HG02973 (cell line): ENCODE results near the gene MDFIC.

Experiments
- ATAC-seq: cut with Tn5 transposase; IDR thresholded peaks from one replicate; pipeline ENCODE4 v1.9.1; 2021; ENCODE audit warnings: moderate library complexity; ENCODE audit not compliant: unreplicated experiment

The MDFIC gene

DNA sequence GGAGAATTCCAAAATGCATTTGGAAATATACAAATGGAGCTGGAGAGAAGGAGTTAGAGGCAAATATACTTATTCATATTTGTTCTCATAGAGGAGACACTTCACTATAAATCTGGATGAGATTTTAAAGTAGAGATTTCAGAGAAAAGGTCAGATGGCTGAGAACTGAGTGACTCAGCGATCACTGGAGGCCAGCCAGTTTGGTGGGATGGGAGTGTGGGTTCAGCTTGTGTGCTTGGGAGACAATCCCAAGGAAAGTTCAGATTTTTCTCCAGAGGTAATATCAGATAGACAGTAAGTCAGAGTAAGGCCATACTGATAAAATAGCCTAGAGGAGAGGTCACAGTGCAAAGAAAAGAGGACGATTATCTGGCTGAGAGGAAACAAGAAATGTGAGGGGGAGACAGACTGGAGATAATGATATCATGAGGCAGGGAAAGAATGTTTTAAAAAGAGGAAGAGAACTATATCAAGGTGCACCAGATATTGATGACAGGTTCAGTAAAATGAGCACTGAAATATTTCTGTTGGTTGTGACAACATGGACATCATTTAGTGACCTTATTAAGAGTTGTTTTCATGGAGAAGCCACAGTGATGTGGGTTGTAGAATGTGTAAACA is 67.0 kb downstream of the MDFIC start:
- ATAC-seq = no peak

DNA sequence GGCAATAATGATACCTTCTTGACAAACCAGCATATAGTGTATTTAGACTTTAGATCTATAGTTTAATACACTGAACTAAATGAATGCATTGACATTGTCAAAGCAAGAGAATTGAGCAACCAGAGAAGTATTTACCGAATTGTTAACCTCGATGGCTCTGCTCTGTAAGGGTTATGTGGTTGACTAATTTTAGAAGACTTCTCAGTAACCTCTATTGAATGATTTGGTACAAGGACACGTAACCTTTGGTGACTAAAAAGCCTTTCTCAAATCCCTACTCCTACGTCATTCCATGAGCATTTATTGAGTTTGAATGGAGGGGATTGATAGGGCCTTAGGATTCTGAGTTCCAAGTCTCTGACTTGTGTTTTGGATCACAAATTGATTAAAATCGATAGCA is 67.6 kb downstream of the MDFIC start:
- no peak for ATAC-seq

DNA sequence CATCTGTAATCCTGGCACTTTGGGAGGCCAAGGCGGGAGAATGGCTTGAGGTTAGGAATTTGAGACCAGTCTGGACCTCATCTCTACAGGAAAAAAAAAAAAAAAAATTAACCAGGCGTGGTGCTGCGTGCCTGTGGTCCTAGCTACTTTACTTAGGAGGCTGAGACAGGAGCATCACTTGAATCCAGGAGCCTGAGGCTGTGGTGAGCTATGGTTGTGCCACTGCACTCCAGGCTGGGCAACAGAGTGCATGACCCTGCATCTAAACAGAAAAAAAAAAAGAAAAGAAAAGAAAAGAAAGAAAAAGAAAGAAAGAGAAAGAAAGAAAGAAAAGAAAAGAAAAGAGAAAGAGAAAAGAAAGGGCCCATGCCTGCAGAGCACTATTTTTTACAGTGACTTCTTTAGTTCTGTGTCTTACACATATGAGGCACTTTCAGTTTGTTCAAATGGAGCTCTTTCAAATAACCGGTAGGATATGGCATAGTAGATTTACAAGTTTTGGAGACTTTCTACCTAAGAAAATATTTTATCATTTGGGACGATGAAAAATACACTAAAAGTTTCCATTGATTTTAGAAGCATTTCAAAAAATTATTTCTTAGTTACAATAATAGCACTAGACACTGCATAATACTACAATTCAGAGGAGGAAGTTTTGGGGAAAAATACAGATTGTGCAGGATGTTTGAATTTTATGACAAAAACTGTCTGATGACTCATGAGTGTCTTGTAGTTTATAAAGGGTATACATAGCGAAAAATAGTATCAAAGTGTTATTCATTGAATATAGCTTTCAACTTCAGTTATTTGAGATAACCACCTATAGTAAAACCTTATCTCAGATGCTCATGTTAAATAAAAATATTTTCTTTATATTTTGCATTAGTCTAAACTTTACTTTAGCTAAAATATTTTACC is 75.9 kb downstream of the MDFIC start:
- no peak for ATAC-seq

DNA sequence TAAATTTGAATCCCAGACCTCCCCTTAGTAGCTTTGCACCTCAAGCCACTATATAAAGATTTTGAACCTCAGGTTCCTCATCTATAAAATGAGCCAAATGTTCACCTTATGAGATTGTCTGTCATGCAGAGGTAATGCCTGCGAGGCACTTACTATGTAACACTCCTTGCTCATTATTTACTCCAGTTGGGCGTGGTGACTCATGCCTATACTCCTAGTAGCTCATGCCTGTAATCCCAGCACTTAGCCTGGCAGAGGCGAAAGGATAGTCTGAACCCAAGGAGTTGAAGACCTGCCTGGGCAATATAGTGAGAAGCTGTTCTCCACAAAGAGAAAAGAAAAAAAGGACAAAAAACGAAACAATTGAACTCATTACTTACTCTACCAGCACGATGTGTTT is 82.2 kb downstream of the MDFIC start:
- no peak for ATAC-seq

DNA sequence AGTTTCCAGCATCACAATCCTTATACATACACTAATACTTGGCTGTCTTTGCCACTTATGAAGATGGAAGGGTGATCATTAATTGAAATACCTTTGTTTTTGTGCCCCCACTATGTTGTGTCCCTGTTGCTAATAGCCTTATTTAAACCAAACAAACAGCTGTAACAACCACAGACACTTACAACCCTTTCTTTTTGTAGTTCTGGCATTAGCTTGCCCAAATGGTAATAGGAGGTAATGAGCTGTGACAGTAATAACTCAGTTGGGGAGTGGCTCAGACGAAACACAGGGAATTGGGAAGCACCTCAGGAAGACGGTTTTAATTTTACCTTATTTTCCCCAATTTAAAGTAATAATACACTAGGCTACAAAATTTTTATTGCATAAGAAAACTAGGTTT is 83.4 kb downstream of the MDFIC start:
- ATAC-seq = no peak

DNA sequence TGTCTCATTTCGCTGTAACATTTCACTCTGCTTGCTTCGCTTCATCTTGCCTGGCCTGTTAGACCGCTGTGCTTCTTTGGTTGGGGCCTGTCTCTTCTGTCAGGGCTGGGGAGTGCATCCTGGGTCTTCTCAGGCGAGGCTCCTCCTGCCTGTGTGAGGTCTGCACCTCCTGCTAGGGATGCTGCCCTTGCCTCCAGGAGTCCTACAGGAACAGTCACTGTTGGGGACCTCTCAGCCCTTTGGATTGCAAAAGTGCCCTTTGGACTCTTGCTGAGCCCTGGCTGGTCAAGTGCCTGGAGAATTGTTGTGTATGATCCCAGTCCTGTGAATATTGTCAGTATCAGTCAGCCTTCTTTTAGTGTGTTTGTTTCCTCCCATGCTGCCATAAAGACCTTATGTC is 84.1 kb downstream of the MDFIC start:
- no peak for ATAC-seq

DNA sequence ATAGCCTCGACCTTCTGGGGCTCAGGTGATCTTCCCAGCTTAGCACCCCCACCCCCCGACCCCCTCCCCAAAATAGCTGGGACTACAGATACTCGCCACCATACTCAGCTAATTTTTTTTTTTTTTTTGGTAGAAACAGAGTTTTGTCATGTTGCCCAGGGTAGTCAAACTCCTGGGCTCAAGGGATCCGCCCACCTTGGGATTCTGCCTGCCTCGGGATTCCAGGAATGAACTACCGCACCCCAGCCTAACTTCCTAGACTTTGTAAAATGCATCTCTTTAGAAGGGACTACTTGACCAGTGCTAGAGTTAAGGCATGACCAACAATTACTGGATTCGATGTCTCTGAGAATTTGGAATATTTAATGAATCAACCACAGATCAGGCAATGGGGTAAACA is 85.9 kb downstream of the MDFIC start:
- no peak for ATAC-seq

DNA sequence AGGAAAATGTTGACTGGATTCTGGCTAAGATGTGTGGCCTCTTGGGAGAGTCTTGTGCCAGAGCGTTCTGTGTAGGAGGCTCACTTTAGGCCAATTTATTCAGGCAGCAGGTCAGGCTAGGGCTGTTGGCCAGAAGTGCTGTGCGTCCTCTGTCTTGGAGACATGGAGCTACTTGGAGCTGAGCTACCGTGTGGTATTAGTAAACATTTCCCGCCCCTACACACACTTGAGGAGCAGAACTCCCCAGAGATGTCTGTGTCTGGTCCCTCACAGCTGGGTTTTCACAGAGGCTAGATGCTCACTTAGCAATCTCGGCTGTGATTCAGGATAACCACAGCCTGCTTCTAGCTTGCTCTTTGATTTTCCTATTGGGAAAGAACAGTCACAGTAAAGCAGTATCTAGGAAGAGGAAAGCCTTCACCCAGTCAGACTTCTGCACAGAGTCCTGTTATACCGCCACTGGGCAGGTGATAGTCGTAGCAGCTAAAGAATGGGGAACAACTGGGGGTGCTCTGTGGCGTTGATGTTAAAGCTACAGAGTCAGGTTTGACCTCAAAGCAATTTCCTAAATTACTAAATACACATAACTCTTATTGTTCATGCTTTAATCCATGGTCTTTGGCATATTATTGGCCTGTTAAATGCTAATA is 86.7 kb downstream of the MDFIC start:
- peak; percentile 44 for ATAC-seq

DNA sequence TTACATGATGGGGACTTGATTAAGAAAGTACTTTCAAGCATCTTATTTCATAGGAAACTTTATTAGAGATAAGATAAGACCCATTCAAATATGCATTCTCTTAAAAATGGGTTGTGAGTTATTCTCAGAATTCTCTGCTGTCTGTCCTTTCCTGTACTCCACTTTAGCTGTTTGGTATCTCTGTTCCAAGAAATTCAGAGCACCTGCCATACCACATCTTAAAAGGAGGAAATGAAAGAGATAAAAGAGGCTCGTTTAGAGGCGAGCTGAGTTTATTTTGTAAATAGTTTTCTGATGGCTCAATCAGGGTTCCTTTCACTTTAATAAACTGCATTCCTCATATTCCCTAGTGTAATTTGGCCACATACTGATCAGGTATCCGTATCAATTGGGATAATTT is 87.2 kb downstream of the MDFIC start:
- peak; percentile 59 for ATAC-seq

DNA sequence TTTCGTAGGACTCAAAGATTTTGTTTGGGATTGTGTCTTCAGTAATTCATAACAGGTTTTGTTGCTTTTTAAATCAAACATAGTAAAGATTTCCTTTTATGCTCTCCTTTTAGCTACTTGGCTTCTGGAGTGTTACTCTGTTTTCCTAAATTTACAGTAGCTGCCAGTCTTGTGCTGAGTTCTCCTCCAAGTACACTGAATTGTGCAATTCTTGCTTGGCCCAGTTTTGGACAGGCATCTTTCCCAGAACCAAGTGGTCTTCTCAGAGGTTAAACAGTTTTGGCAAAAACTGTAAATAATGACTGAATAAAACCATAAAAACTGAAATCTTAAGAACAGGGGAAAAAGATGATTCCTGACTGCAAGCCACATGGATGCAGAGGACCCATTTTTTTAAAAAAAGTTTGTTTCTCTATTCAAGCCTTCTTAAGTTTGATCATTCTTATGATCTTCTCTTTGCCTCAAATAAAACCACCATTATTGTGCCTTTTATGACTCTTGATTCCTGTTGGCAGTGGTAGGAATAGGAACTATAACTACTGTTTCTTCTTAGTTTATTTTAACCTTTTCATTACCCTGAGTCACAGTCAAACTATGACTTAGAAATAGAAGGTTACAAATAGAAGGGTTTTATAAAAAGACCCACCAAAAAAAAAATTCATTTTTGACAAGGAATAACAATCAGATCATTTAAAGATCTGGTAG is 88.0 kb downstream of the MDFIC start:
- ATAC-seq = no peak

DNA sequence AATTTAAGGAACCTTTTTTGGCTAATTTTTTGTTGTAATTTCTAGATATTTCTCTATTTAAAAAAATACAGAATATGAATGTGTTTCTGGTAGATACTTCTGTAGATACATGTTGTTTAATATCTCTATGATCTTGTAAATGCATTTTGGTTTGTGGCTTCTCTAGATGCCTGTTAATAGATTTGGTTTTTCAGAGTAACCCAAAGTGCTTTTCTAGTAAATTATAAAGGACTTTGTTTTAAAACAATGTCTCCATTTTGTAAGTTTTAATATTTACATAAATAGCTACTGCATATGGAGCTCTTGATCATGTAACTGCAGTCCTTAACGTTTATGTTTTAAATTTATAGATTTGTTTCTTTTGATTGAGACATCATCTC is 88.5 kb downstream of the MDFIC start:
- no peak for ATAC-seq

DNA sequence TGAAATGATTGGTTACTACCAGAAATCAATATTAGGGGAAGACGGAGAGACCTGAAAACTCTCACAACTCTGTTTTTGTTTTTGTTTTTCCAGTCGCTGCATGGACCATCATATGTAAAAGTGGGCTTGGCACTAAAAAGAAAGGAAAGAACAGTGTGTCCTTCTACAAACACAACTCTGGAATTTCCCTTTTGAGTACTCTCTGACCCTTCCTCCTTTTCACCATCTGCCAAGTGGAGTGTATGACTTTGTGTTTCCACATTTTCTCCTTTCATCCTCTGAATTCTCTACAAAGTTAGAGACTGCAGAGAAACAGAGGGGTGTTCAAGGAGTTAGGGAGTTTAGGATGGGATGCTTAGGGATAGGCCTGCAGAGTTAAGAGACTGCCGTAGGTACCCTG is 92.0 kb downstream of the MDFIC start:
- no peak for ATAC-seq

DNA sequence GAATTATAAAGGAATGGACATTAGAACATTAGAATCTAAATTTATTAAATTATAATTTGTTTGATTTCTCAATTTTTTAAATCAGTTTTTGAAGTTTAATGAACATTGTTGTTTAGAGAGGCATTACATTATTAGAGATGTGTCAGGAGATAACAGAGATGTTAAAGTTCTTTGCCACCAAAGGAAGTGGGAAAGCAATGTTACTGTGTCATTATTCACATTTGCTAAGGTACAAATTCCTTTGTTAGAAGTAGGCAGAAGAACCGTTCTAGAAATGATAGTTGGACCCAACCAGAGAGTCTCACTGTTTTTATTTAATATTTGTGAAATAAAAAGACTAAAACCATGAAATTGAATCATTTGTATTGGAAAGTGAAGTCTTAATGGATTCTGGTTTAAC is 92.9 kb downstream of the MDFIC start:
- no peak for ATAC-seq

DNA sequence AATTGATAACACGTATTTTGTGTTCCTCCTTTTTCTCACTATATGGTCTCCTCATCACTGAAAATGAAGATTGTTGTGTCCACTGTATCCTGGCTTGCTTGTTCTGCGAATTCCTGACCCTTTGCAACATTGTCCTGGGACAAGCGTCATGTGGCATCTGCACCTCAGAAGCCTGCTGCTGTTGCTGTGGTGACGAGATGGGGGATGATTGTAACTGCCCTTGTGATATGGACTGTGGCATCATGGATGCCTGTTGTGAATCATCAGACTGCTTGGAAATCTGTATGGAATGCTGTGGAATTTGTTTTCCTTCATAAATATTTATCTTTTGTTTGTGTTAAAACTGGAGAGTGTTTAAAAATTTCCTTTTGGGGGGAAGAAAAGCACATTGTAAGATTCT is 93.7 kb downstream of the MDFIC start:
- no peak for ATAC-seq

DNA sequence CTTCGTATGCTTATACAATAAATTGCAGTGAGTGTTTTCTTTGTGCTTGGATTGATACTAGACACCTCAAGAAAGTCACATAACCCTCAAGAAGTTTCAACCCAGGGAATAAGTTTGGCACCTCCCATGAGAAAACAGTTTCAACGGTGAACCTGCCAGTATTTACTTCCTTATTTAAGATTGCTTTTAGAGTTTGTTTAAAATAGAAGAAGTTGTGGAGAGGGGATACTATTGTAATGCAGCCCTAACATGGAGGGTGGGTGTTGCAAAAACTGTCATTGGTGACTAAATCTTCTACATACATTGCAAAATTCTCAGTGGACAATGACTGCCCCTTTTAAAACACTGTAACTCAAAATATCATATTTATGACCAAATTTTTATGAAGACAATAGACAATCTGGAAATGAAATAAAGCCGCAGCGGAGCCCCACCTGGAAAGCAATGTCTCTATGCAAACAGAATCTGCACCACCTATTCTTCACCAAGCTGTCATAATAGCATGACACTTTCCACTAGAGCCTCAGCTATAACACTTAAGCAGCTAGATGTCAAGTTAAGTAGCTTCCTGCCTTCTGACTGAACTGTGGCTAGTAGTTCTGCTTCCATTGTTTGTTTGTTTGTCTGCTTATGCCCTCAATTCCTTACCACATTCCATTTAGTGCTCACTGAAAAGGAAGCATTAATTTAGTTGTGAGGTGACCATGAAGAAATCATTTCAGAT is 98.2 kb downstream of the MDFIC start:
- ATAC-seq = no peak

DNA sequence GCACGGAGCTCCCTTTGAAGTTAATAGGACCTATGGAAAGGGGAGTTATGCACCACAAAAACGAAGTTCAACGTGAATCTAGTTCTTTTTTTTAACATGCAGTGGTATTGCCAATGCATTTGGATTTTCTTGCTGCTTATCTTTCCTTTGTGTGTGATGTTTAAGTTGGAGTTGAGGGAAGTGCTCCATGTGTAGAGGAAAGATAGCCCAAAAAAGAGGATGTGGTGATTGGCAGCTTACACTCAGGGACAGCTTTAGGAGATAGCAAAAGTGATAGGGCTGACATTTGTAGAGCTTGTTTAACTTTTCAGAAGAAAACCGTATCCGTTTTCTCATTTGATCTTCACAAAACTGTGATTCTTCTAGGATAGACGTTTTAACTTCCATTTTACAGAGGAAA is 101.3 kb downstream of the MDFIC start:
- no peak for ATAC-seq

DNA sequence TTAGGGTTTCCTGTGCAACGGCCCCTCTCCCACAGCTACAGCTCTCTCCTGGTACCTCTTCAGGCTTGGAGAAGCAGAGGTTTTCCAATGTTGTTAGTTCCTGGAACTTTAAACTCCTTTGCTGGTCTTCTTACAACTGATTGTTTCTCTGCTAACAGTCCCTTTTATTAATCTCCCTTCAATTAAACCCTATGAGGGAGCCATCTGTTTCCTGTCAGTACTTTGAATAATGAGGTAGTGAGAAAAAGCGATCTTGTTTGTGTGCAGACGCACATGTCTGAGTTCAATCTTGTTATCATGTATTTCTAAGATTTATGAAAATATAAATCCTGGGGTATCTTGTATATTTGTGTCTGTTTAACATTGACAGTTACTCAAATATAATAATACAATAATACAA is 102.4 kb downstream of the MDFIC start:
- ATAC-seq = no peak

DNA sequence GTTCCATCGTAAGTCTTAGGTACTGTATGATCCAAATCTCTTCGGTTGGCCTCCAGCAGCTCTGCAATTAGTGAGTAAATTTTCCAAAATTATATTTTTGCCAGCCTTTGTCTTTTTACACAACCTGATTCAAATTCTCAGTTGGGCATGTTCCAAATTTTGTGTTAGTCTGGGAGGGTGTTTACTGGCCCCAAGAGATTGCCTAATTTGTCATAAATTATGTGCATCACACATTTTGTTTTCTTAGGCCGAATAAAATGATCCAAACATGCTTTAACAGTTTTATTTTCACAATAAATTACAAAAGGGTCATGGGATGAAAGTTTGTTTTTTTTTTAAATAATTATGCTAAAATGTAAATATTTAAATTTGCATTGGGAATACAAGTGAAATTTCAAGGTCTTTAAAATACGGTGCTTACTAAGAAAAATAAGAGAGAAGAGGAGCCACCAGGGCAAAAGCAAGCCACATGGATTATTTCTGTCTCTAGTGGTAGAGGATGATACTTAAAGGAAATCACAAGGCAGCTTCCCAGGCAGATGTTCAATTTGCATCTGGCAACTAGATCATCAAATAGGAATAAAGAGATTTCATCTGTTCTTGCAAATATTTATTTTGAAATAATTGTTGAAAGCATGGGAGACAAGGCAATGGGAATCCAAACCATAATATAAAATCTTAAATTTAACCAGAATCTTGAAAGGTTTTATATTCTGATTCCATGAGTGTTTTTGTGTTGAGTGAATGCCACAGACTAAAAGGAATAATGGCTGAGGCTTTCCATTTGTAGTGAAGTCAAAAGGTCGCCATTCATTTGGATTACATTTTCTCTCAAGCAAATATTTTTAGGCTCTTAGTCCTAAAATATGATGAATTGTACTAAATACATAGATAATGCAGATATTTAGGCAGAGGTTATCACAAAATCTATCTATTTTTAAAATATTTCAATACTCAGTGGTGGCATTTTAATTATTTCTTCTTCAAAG is 111.1 kb downstream of the MDFIC start:
- no peak for ATAC-seq

DNA sequence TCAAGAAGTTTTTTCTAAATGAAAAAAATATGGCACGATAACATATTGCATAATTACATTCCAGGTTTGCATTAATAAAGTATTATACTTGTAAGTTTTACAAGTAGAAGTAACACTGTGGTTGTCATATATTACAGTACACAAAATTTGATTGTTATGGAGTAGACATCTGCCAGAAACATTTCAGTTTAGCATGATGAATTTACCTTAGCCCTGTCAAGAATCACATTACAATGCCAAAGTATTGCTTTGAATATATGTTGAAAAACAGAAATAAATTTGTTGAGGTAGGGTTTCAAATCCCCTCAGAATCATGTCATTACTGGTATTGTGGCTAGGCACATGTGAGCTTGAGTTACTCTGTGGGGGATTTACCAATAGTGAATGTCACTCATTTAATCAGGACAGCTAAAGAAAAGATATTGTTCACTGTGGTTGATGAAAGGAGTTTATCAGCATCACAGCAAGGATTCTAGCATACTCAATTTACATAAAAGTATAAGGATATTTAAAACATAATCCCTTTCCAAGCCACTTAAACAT is 112.1 kb downstream of the MDFIC start:
- no peak for ATAC-seq
